ENCODE measurements around the gene RAP1GAP.

The RAP1GAP gene

DNA sequence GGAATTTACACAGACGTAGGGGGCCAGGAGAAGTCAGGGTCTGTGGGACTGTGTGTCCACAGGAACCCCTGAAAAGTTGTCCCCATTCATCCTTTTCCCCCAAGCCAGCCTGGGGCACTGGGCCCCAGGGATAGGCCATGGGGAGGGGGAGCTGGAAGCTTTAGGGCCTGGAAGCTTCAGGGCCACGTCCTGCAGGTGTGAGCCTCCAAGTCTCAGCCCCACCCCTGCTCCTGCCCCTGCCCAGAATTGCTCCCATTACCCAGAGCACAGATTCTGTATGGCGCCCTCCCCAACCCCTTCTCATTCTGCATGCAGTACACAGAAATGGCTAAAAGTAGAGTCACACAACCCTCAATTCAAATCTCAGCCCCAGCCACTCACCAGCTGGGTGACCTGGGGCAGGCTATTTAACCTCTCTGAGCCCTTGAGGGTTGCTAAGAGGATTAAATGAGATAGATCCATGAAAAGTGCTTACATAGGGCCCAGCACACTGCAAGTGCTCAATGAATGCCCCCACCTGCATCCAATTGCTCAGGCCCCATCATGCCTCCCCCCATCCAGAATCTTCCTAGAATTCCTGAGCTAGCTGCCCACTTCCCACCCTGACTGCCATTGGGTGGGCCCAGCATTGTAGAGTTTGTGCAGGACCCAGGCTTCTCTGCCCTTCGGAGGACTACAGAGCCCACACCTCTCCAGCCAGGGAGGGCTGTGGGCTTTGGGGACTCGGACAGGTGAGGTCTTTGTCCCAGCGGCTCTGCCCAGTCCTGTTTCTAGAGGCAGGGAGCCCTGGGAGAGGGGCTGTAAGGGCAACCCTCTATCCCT is 6.5 kb downstream of the RAP1GAP start:
- no peaks in the 10 kb centered on the region; the same call in 1 of the 2 replicates for H3K4me1 ChIP-seq (ENCODE audit: control insufficient read depth, insufficient read depth, low read length)

DNA sequence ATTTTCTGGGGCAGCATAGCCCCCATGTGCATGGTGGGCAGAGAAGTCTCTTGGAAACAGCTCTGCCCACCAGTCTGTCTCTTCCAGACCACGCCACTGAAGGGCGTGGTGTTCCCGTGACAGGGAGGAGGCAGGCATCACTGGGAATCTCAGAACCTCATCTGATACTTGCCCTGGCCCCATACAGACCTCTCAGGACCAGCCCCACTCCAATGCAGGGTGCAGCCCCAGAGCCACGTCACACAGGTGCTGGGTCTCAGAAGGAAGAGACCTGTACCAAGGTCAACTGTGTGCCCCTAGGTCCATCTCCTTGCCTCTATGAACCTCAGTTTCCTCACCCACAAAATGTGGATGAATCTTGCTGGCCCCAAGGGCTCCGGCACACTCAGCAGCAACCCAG is 7.3 kb downstream of the RAP1GAP start:
- Histone ChIP-seq H3K27ac (ENCODE audit: low read length) (no peak overlapping the region), H3K27me3 (ENCODE audit: control insufficient read depth, insufficient read depth, low read length) (peaks cover 3% of the 10 kb centered on the region; the same call in 1 of the 2 replicates), H3K4me1 (ENCODE audit: control insufficient read depth, insufficient read depth, low read length) (no peaks in the 10 kb centered on the region; the same call in 1 of the 2 replicates), H3K9me3 (ENCODE audit: control insufficient read depth, insufficient read depth, low read length) (no peaks in the 10 kb centered on the region), H3K36me3 (ENCODE audit: control insufficient read depth, insufficient read depth, low read length) (no peaks in the 10 kb centered on the region), H3K4me3 (ENCODE audit: low read length) (no peak overlapping the region)
- DNase-seq (ENCODE audit: low read depth, low spot score): no peak
- no CpG with 5 or more reads among the region's 5 CpGs for WGBS (ENCODE audit: insufficient coverage, insufficient read length)

More for the DNA sequence above, 6.5 kb downstream of the RAP1GAP start:
- no peak for DNase-seq (ENCODE audit: low read depth, low spot score)
- Histone ChIP-seq H3K27me3 (ENCODE audit: control insufficient read depth, insufficient read depth, low read length) (peaks cover 3% of the 10 kb centered on the region; the same call in 1 of the 2 replicates), H3K9me3 (ENCODE audit: control insufficient read depth, insufficient read depth, low read length) (no peaks in the 10 kb centered on the region), H3K27ac (ENCODE audit: low read length) (no peak overlapping the region), H3K36me3 (ENCODE audit: control insufficient read depth, insufficient read depth, low read length) (no peaks in the 10 kb centered on the region), H3K4me3 (ENCODE audit: low read length) (no peak overlapping the region)
- WGBS (ENCODE audit: insufficient coverage, insufficient read length): no CpG with 5 or more reads among the region's 6 CpGs

DNA sequence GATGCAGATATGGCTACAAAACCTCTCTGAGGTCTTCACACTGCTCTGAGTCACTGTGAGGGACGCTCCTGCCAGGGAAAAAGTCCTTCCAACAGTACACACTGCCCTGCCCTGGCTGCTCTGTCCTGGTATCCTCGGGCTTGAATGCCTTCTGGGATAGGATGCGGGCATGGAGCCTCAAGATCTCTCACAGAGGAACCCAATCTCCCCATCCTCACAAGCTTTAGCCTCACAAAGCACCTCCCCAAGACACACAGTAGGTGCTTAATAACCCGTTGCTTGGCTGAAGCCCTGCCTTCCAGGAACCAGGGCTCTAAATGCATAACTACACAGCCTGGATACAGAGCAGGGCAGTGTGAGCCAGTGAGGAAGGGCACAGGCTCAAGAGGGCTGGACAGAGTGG is 9.2 kb downstream of the RAP1GAP start:
- Histone ChIP-seq H3K4me1 (ENCODE audit: control insufficient read depth, insufficient read depth, low read length) (no peaks in the 10 kb centered on the region; the same call in 1 of the 2 replicates), H3K36me3 (ENCODE audit: control insufficient read depth, insufficient read depth, low read length) (no peaks in the 10 kb centered on the region), H3K27ac (ENCODE audit: low read length) (no peak overlapping the region), H3K27me3 (ENCODE audit: control insufficient read depth, insufficient read depth, low read length) (peaks cover 3% of the 10 kb centered on the region; the same call in 1 of the 2 replicates), H3K4me3 (ENCODE audit: low read length) (no peak overlapping the region), H3K9me3 (ENCODE audit: control insufficient read depth, insufficient read depth, low read length) (no peaks in the 10 kb centered on the region)
- no CpG with 5 or more reads among the region's 4 CpGs for WGBS (ENCODE audit: insufficient coverage, insufficient read length)
- no peak for DNase-seq (ENCODE audit: low read depth, low spot score)

DNA sequence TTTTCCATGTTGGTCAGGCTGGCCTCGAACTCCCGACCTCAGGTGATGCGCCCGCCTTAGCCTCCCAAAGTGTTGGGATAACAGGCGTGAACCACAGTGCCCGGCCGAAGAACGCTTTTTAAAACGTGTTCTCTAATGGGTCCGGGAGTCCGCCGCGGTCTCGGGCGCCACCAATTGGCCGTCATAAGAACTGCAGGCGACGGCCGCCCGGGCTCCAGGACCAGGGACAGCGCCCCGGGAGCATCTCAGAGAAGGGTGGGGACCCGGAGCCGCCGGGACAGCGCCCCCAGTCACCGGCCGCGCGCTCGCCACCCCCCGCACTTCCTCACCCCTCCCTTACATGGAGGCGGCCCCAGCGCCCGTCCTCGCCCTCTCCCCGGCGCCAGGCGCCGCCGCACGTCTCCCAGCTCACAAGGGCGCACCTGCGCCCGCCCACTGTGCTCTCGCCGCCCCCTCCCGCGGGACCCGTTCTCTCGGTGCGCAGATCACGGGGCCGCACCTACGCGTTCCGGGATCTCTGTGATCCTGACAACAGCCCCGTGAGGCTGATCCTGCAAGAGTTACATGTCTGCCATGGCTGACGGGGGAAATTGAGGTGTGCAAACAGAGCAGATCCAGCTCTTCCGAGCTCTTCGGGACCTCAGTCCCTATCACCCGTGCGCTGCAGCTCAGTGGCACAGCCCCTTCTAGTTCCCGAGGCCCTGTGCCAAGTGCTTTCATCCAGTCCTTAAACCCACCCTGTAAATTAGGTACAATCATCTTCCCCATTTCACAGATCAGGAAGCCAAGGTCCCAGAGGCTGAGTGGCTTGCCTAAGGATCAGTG is 9.8 kb downstream of the RAP1GAP start:
- no CpG with 5 or more reads among the region's 64 CpGs for WGBS (ENCODE audit: insufficient coverage, insufficient read length)

DNA sequence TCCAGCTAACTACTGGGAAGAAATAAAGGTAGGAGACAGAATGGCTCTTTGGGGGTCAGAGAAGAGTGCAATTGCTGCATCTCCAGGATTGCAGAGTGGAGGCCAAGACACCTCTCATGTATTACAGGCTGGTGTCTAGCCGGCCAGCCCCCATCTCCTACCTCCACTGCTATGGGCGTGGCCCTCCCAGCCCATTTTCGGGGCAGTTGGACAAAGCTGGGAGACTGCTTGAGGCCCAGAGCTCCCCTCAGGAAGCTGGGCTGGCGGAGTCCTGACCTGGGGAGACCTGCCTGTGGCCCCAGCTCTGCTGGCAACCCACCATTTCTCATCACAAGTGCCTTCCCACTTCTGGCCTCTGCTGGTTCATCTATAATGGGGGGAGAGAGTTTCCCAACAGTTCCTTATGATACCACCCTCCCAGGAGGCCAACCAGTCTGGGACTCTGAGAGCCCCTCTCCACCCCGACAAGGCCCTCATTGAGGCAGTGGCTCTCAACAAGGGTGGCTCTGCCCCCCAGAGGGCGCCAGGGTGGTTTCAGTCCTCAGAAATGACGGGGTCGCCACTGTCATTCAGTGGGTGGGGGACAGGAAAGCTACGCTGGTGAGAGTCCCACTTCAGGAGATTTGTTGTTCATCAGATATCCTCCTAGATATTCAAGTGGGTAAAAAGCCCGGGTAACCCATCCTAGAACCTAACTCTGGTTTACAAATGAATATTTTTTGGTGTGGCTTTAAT is 11.5 kb downstream of the RAP1GAP start:
- Histone ChIP-seq H3K9me3 (ENCODE audit: control insufficient read depth, insufficient read depth, low read length) (no peaks in the 10 kb centered on the region), H3K27ac (ENCODE audit: low read length) (no peak overlapping the region), H3K36me3 (ENCODE audit: control insufficient read depth, insufficient read depth, low read length) (no peaks in the 10 kb centered on the region), H3K4me1 (ENCODE audit: control insufficient read depth, insufficient read depth, low read length) (no peaks in the 10 kb centered on the region; the same call in 1 of the 2 replicates), H3K4me3 (ENCODE audit: low read length) (no peak overlapping the region), H3K27me3 (ENCODE audit: control insufficient read depth, insufficient read depth, low read length) (peaks cover 3% of the 10 kb centered on the region; the same call in 1 of the 2 replicates)
- no peak for DNase-seq (ENCODE audit: low read depth, low spot score)
- no CpG with 5 or more reads among the region's 10 CpGs for WGBS (ENCODE audit: insufficient coverage, insufficient read length)

More for the DNA sequence above, 9.8 kb downstream of the RAP1GAP start:
- Histone ChIP-seq H3K36me3 (ENCODE audit: control insufficient read depth, insufficient read depth, low read length) (no peaks in the 10 kb centered on the region), H3K4me3 (ENCODE audit: low read length) (peak overlapping the region; percentile 56; the same call in 1 of the 2 replicates), H3K9me3 (ENCODE audit: control insufficient read depth, insufficient read depth, low read length) (no peaks in the 10 kb centered on the region), H3K4me1 (ENCODE audit: control insufficient read depth, insufficient read depth, low read length) (no peaks in the 10 kb centered on the region; the same call in 1 of the 2 replicates), H3K27me3 (ENCODE audit: control insufficient read depth, insufficient read depth, low read length) (peaks cover 3% of the 10 kb centered on the region; the same call in 1 of the 2 replicates), H3K27ac (ENCODE audit: low read length) (no peak overlapping the region)
- no peak for DNase-seq (ENCODE audit: low read depth, low spot score)

DNA sequence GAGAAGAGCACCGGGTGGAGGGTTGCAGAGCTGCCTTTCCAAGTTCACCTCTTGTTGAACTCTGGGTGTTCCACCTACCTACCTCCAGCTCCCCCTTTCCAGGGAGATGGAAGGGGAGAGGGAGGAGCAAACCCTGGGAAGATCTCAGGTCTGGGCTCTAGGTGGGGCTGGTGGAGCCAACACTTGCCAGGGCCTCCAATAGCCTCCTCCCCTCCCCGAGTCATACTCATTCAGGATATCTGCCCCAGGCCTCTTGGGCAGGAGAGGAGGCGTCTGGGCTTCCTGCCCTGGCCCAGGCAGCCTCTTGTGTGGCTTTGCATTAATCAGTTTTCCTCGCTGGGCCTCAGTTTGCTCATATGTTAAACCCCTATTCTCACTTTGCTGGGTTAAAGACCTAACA is 13.4 kb downstream of the RAP1GAP start:
- peaks cover 8% of the 10 kb centered on the region for H3K4me1 ChIP-seq (ENCODE audit: control insufficient read depth, insufficient read depth, low read length)
- no CpG with 5 or more reads among the region's 4 CpGs for WGBS (ENCODE audit: insufficient coverage, insufficient read length)
- no peak overlapping the region for H3K27ac ChIP-seq (ENCODE audit: low read length)
- H3K36me3 ChIP-seq (ENCODE audit: control insufficient read depth, insufficient read depth, low read length): no peaks in the 10 kb centered on the region
- peak; percentile 64 for DNase-seq (ENCODE audit: low read depth, low spot score)
- H3K27me3 ChIP-seq (ENCODE audit: control insufficient read depth, insufficient read depth, low read length): peaks cover 3% of the 10 kb centered on the region; the same call in 1 of the 2 replicates
- no peaks in the 10 kb centered on the region for H3K9me3 ChIP-seq (ENCODE audit: control insufficient read depth, insufficient read depth, low read length)
- no peak overlapping the region for H3K4me3 ChIP-seq (ENCODE audit: low read length)

DNA sequence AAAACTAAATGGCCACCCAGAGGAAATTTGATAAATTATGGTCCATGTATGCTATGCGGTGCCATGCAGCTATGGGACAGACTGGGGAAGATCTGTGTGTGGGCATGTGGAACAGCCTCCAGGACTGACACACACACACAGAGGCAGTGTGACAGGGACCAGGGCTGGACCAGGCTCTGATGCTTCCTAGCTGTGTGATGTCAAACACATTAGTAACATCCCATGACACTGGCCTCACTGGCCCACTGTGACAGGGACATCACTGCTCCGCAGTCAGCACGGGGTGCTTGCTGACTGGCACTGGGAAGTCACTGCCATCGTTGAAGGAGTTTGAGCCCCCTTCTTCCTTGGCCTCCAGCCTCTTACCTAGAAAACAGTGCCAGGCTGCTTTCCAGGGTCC is 13.9 kb downstream of the RAP1GAP start:
- peaks cover 2% of the 10 kb centered on the region; the same call in 1 of the 2 replicates for H3K27me3 ChIP-seq (ENCODE audit: control insufficient read depth, insufficient read depth, low read length)
- no peak overlapping the region for H3K27ac ChIP-seq (ENCODE audit: low read length)
- H3K9me3 ChIP-seq (ENCODE audit: control insufficient read depth, insufficient read depth, low read length): no peaks in the 10 kb centered on the region
- H3K4me1 ChIP-seq (ENCODE audit: control insufficient read depth, insufficient read depth, low read length): peaks cover 8% of the 10 kb centered on the region
- no peak for DNase-seq (ENCODE audit: low read depth, low spot score)
- H3K4me3 ChIP-seq (ENCODE audit: low read length): no peak overlapping the region
- no peaks in the 10 kb centered on the region for H3K36me3 ChIP-seq (ENCODE audit: control insufficient read depth, insufficient read depth, low read length)
- no CpG with 5 or more reads among the region's 4 CpGs for WGBS (ENCODE audit: insufficient coverage, insufficient read length)

DNA sequence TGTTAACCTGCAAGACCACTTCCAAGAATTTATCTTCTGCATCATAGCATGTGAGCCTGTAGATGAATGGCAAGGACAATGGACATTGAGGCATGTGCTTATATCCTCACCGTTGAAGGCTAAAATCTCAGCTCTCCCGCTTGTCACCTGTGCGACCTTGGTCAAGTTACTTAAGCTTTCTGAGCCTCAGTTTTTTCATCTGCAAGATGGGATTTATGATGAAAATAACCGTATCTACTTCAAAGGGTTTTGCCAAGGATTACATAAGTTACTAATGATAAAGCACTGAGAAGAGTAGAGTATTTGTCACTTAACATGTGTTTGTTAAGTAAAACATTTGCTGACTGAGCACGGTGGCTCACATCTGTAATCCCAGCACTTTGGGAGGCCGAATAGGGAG is 14.9 kb downstream of the RAP1GAP start:
- H3K27ac ChIP-seq (ENCODE audit: low read length): no peak overlapping the region
- H3K27me3 ChIP-seq (ENCODE audit: control insufficient read depth, insufficient read depth, low read length): no peaks in the 10 kb centered on the region

DNA sequence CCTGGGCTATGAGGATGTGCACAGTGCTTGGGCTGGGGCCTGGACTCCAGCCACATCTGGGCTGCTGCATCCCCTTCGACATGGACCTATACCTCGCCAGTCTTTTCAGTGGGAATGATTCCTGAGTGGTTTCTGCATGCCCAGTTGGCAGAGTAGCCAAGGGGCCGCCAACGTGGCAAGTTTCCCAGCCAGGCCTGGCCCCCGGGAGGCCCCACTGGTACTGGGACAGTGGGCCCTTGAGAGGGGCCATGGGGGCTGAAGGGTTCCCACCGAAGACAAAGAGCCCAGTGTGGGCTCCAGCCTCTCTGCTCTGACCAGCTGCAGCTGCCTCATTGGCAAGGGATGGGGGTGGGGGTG is 15.4 kb downstream of the RAP1GAP start:
- no CpG with 5 or more reads among the region's 6 CpGs for WGBS (ENCODE audit: insufficient coverage, insufficient read length)
- Histone ChIP-seq H3K9me3 (ENCODE audit: control insufficient read depth, insufficient read depth, low read length) (no peaks in the 10 kb centered on the region), H3K4me3 (ENCODE audit: low read length) (no peak overlapping the region), H3K36me3 (ENCODE audit: control insufficient read depth, insufficient read depth, low read length) (no peaks in the 10 kb centered on the region), H3K4me1 (ENCODE audit: control insufficient read depth, insufficient read depth, low read length) (peaks cover 8% of the 10 kb centered on the region), H3K27ac (ENCODE audit: low read length) (no peak overlapping the region), H3K27me3 (ENCODE audit: control insufficient read depth, insufficient read depth, low read length) (no peaks in the 10 kb centered on the region)
- DNase-seq (ENCODE audit: low read depth, low spot score): no peak

More for the DNA sequence above, 14.9 kb downstream of the RAP1GAP start:
- Histone ChIP-seq H3K4me1 (ENCODE audit: control insufficient read depth, insufficient read depth, low read length) (peaks cover 8% of the 10 kb centered on the region), H3K36me3 (ENCODE audit: control insufficient read depth, insufficient read depth, low read length) (no peaks in the 10 kb centered on the region), H3K4me3 (ENCODE audit: low read length) (no peak overlapping the region), H3K9me3 (ENCODE audit: control insufficient read depth, insufficient read depth, low read length) (no peaks in the 10 kb centered on the region)
- no CpG with 5 or more reads among the region's 6 CpGs for WGBS (ENCODE audit: insufficient coverage, insufficient read length)
- no peak for DNase-seq (ENCODE audit: low read depth, low spot score)
